SK-N-SH (cell line): ENCODE measurements around the gene HECW1.
A peak's percentile ranks its signal among the peaks of the same experiment; 100 is the strongest.

Experiments
- JUND ChIP-seq: IDR thresholded peaks from 2 replicates; pipeline ENCODE4 v1.4.0; 2012
- TF ChIP-seq, protein P1 (sequence below): fragments of 200-600 bp; sonication (generic); IDR thresholded peaks from 2 replicates; pipeline ENCODE4 v1.6.1; 2017; ENCODE audit warnings: antibody characterized with exemption, mild to moderate bottlenecking, moderate library complexity

DNA sequence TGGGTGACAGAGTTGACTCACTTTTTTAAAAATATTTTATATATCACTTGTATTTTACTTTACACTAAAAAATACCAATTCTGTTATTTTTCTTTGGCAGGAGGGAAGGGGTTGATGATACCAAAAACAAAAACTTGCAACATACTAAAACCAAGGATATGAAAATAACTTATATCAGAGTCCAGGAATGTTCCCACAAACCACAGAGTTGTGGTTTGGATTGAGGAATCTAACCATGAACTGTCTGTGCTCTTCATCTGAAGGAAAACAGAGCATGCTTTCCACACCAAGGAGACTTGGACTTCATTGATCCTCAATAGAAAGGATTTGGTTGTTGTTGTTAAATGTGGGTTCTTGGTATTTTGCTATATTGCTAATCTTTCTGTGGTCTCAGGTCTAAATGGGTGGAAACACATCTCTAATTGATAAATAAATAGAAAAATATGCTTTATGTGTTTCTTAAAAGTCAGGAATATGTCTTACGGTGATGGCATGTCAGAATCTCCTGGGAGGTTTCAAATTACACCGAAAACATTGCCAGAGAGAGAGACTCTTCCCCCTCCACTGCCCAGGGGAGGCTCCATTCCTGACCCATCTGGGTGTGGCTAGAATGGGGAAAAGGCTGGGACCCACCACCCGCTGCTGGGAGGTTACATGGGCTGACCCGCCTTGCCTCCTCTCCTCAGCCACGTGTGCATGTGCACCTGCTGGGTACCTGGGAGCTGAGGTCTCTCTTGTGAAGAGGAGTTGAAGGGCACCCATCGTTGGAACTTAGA is 423.6 kb downstream of the HECW1 start:
- TF ChIP-seq JUND, result peak; percentile 78
- TF ChIP-seq, protein P1, sequence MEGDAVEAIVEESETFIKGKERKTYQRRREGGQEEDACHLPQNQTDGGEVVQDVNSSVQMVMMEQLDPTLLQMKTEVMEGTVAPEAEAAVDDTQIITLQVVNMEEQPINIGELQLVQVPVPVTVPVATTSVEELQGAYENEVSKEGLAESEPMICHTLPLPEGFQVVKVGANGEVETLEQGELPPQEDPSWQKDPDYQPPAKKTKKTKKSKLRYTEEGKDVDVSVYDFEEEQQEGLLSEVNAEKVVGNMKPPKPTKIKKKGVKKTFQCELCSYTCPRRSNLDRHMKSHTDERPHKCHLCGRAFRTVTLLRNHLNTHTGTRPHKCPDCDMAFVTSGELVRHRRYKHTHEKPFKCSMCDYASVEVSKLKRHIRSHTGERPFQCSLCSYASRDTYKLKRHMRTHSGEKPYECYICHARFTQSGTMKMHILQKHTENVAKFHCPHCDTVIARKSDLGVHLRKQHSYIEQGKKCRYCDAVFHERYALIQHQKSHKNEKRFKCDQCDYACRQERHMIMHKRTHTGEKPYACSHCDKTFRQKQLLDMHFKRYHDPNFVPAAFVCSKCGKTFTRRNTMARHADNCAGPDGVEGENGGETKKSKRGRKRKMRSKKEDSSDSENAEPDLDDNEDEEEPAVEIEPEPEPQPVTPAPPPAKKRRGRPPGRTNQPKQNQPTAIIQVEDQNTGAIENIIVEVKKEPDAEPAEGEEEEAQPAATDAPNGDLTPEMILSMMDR, result no peak
